ENCODE data around the gene FHIT.
"Not testable (repeated sequence)": the region's sequence is repeated elsewhere in the genome, so short reads cannot be mapped to it uniquely, and the experiment has no call there.

The FHIT gene

GRCh38 chr3:61051666-61052065 is 199.6 kb downstream of the FHIT start:
- DNase-seq, result no peak

GRCh38 chr3:61045169-61045568 is 206.1 kb downstream of the FHIT start:
- not testable (repeated sequence) for DNase-seq

GRCh38 chr3:61043156-61043555 is 208.1 kb downstream of the FHIT start:
- no peak for DNase-seq

- no peak for DNase-seq
These were observed 210.6 kb downstream of the FHIT start for GRCh38 chr3:61040618-61041017.

GRCh38 chr3:61035573-61035972 is 215.7 kb downstream of the FHIT start:
- DNase-seq, result no peak

- DNase-seq, result no peak
These were observed 218.3 kb downstream of the FHIT start for GRCh38 chr3:61032991-61033390.

GRCh38 chr3:61031503-61031902 is 219.7 kb downstream of the FHIT start:
- DNase-seq, result no peak

GRCh38 chr3:61030469-61031035 is 220.7 kb downstream of the FHIT start:
- no peak for DNase-seq

GRCh38 chr3:61029194-61029593 is 222.1 kb downstream of the FHIT start:
- no peak for DNase-seq

GRCh38 chr3:61018807-61019206 is 232.4 kb downstream of the FHIT start:
- DNase-seq, result no peak

- DNase-seq, result not testable (repeated sequence)
These were observed 234.2 kb downstream of the FHIT start for GRCh38 chr3:61017028-61017427.

- DNase-seq, result no peak
These were observed 235.4 kb downstream of the FHIT start for GRCh38 chr3:61015859-61016258.

- DNase-seq, result no peak
These were observed 235.8 kb downstream of the FHIT start for GRCh38 chr3:61015408-61015807.

- no peak for DNase-seq
These were observed 242.3 kb downstream of the FHIT start for GRCh38 chr3:61008998-61009380.

- DNase-seq, result no peak
These were observed 242.9 kb downstream of the FHIT start for GRCh38 chr3:61008153-61008997.

- no peak for DNase-seq
These were observed 245.7 kb downstream of the FHIT start for GRCh38 chr3:61005591-61005990.

- DNase-seq, result peak in 1 of 2 experiments; percentile 18
These were observed 252.4 kb downstream of the FHIT start for GRCh38 chr3:60998858-60999257.

- DNase-seq, result peak; percentile 10 to 47
These were observed 258.9 kb downstream of the FHIT start for GRCh38 chr3:60992395-60992794.

GRCh38 chr3:60990442-60990730 is 260.9 kb downstream of the FHIT start:
- no peak for DNase-seq

GRCh38 chr3:60989626-60990441 is 261.4 kb downstream of the FHIT start:
- no peak for DNase-seq

- DNase-seq, result not testable (repeated sequence)
These were observed 264.1 kb downstream of the FHIT start for GRCh38 chr3:60987191-60987590.

- DNase-seq, result no peak
These were observed 264.7 kb downstream of the FHIT start for GRCh38 chr3:60986552-60986951.

GRCh38 chr3:60983906-60984305 is 267.3 kb downstream of the FHIT start:
- DNase-seq, result no peak

GRCh38 chr3:60980342-60980692 is 270.9 kb downstream of the FHIT start:
- no peak for DNase-seq
